HG03565 (cell line): Measurements from ENCODE around the gene CARMIL1.
"Not testable (repeated sequence)": the region's sequence is repeated elsewhere in the genome, so short reads cannot be mapped to it uniquely, and the experiment has no call there.

Source experiments
- ATAC-seq: cut with Tn5 transposase; IDR thresholded peaks from one replicate; pipeline ENCODE4 v1.9.1; 2021; ENCODE audit warnings: mild to moderate bottlenecking, moderate library complexity; ENCODE audit not compliant: unreplicated experiment

CARMIL1 gene

GRCh38 chr6:25435416-25435985 lies 156.3 kb downstream of the CARMIL1 start:
- ATAC-seq, result no peak

- no peak for ATAC-seq
Measured at GRCh38 chr6:25436760-25437159, 157.6 kb downstream of the CARMIL1 start.

- ATAC-seq, result no peak
Measured at GRCh38 chr6:25439368-25439767, 160.2 kb downstream of the CARMIL1 start.

- no peak for ATAC-seq
Measured at GRCh38 chr6:25441663-25442270, 162.6 kb downstream of the CARMIL1 start.

- ATAC-seq, result no peak
Measured at GRCh38 chr6:25442898-25443297, 163.7 kb downstream of the CARMIL1 start.

- not testable (repeated sequence) for ATAC-seq
Measured at GRCh38 chr6:25444521-25444920, 165.3 kb downstream of the CARMIL1 start.

GRCh38 chr6:25446830-25447569 lies 167.8 kb downstream of the CARMIL1 start:
- no peak for ATAC-seq

GRCh38 chr6:25447570-25447929 lies 168.4 kb downstream of the CARMIL1 start:
- no peak for ATAC-seq

- no peak for ATAC-seq
Measured at GRCh38 chr6:25448965-25449538, 169.9 kb downstream of the CARMIL1 start.

- ATAC-seq, result no peak
Measured at GRCh38 chr6:25449774-25450173, 170.6 kb downstream of the CARMIL1 start.

GRCh38 chr6:25450469-25451198 lies 171.5 kb downstream of the CARMIL1 start:
- no peak for ATAC-seq

- no peak for ATAC-seq
Measured at GRCh38 chr6:25452031-25452430, 172.9 kb downstream of the CARMIL1 start.

- ATAC-seq, result no peak
Measured at GRCh38 chr6:25453288-25453687, 174.1 kb downstream of the CARMIL1 start.

- no peak for ATAC-seq
Measured at GRCh38 chr6:25454136-25454535, 175.0 kb downstream of the CARMIL1 start.

GRCh38 chr6:25456249-25457040 lies 177.3 kb downstream of the CARMIL1 start:
- ATAC-seq, result no peak

GRCh38 chr6:25457516-25457915 lies 178.3 kb downstream of the CARMIL1 start:
- no peak for ATAC-seq

GRCh38 chr6:25458485-25458884 lies 179.3 kb downstream of the CARMIL1 start:
- no peak for ATAC-seq

GRCh38 chr6:25462235-25462897 lies 183.2 kb downstream of the CARMIL1 start:
- no peak for ATAC-seq

GRCh38 chr6:25463441-25463840 lies 184.3 kb downstream of the CARMIL1 start:
- ATAC-seq, result no peak

- ATAC-seq, result no peak
Measured at GRCh38 chr6:25464225-25464624, 185.1 kb downstream of the CARMIL1 start.
